Suprapubic skin (tissue), 4 donors: ENCODE data around the gene MAN2B1.

ENCODE experiments used
- CTCF ChIP-seq, 2 donors: fragments of 200-600 bp in 1 of 2; fragments of 450-650 bp in 1 of 2; sonication (generic) in 1 of 2; IDR thresholded peaks; one replicate each; pipeline ENCODE4 v1.5.1; 2016 to 2019; ENCODE audit warnings: antibody characterized with exemption in 2 of 2, mild to moderate bottlenecking in 1 of 2, moderate library complexity in 1 of 2
- EP300 ChIP-seq: sonication (generic); formaldehyde crosslinking; IDR thresholded peaks from one replicate; pipeline ENCODE4 v1.6.1; 2017; ENCODE audit warnings: antibody characterized with exemption
- POLR2A ChIP-seq, 2 donors: fragments of 450-650 bp; IDR thresholded peaks; one replicate each; pipeline ENCODE4 v1.6.1; 2017; ENCODE audit warnings: antibody characterized with exemption in 2 of 2, mild to moderate bottlenecking in 2 of 2, moderate library complexity in 2 of 2
- POLR2AphosphoS5 ChIP-seq, 3 donors: sonication (generic); formaldehyde crosslinking; IDR thresholded peaks; one replicate each; pipeline ENCODE4 v1.6.1; 2017; ENCODE audit warnings: antibody characterized with exemption in 3 of 3

- TF ChIP-seq CTCF (IDR thresholded peaks at IDR 0.05) (no peak), POLR2A (IDR thresholded peaks at IDR 0.05) (no peak), EP300 (no peak), POLR2AphosphoS5 (IDR thresholded peaks at IDR 0.05) (no peak)
Measured at GRCh38 chr19:12708641-12709040, 42.1 kb upstream of the MAN2B1 start.
